GM23248 (cell line): ENCODE measurements around the gene ELP5. TPM values are rescaled to one million over a fixed set of nuclear protein-coding genes. Genes with fewer than 3 reads are reported as not detected.

ENCODE experiments used
- DNase-seq: peaks from one replicate; pipeline ENCODE4 v3.0.0-alpha.2; 2015
- H2AFZ ChIP-seq: fragments of 200-600 bp; sonication (generic); 2 replicates; pipeline ENCODE4 v1.6.1; 2016; ENCODE audit warnings: antibody characterized with exemption
- H3F3A ChIP-seq: fragments of 200-600 bp; sonication (generic); 2 replicates; pipeline ENCODE4 v1.6.1; 2016; ENCODE audit warnings: mild to moderate bottlenecking, antibody characterized with exemption, mixed run types; ENCODE audit not compliant: insufficient read depth
- H3K27ac ChIP-seq: fragments of 200-600 bp; sonication (generic); 2 replicates; pipeline ENCODE4 v1.5.1; 2016; ENCODE audit warnings: mild to moderate bottlenecking
- H3K27me3 ChIP-seq: fragments of 200-600 bp; sonication (generic); replicated peaks from 2 replicates; pipeline ENCODE4 v1.6.1; 2016; ENCODE audit warnings: mild to moderate bottlenecking; ENCODE audit not compliant: insufficient read depth
- H3K36me3 ChIP-seq: fragments of 200-600 bp; sonication (generic); 2 replicates; pipeline ENCODE4 v1.6.1; 2016; ENCODE audit warnings: low read depth, mild to moderate bottlenecking
- H3K4me1 ChIP-seq: fragments of 200-600 bp; sonication (generic); 2 replicates; pipeline ENCODE4 v1.6.1; 2016; ENCODE audit warnings: mild to moderate bottlenecking; ENCODE audit not compliant: insufficient read depth
- H3K4me2 ChIP-seq: fragments of 200-600 bp; sonication (generic); one replicate; pipeline ENCODE4 v1.6.1; 2016; ENCODE audit warnings: mild to moderate bottlenecking; ENCODE audit not compliant: unreplicated experiment
- H3K4me3 ChIP-seq: fragments of 200-600 bp; sonication (generic); 2 replicates; pipeline ENCODE4 v1.5.1; 2016; ENCODE audit warnings: mild to moderate bottlenecking
- H3K79me2 ChIP-seq: fragments of 200-600 bp; sonication (generic); 2 replicates; pipeline ENCODE4 v1.6.1; 2016; ENCODE audit warnings: mild to moderate bottlenecking; ENCODE audit not compliant: insufficient read depth
- H3K9ac ChIP-seq: fragments of 200-600 bp; sonication (generic); 2 replicates; pipeline ENCODE4 v1.6.1; 2016; ENCODE audit warnings: mild to moderate bottlenecking
- H3K9me2 ChIP-seq: fragments of 200-600 bp; sonication (generic); 2 replicates; pipeline ENCODE4 v1.6.1; 2016; ENCODE audit warnings: mixed run types, mild to moderate bottlenecking, moderate library complexity; ENCODE audit not compliant: insufficient read depth
- H3K9me3 ChIP-seq: fragments of 200-600 bp; sonication (generic); one replicate; pipeline ENCODE4 v1.6.1; 2017; ENCODE audit warnings: low read depth
- H4K20me1 ChIP-seq: fragments of 200-600 bp; sonication (generic); 2 replicates; pipeline ENCODE4 v1.6.0; 2016; ENCODE audit not compliant: insufficient read depth
- EZH2 ChIP-seq: fragments of 200-600 bp; sonication (generic); IDR thresholded peaks from 2 replicates; pipeline ENCODE4 v1.6.1; 2018; ENCODE audit warnings: antibody characterized with exemption, mild to moderate bottlenecking; ENCODE audit not compliant: insufficient read depth, poor library complexity, severe bottlenecking
- EZH2phosphoT487 ChIP-seq: fragments of 200-600 bp; sonication (generic); IDR thresholded peaks from 2 replicates; pipeline ENCODE4 v1.6.1; 2018; ENCODE audit warnings: antibody characterized with exemption, moderate library complexity, mild to moderate bottlenecking, low read depth; ENCODE audit not compliant: insufficient read depth
- WGBS, 2 experiments: methylation state at CpG; one replicate each; pipeline ENCODE4 v1.1.6; 2015 to 2017; ENCODE audit warnings: low lambda C conversion rate in 2 of 2, low coverage in 1 of 2; ENCODE audit errors: missing lambda C conversion rate in 2 of 2; 5-methylcytosine and 5-hydroxymethylcytosine counted together
- in situ Hi-C: fragments of 300-500 bp; cut with MboI; formaldehyde crosslinking; loops from 2 replicates; pipeline ENCODE4 v1.15.0; 2020
- polyA plus RNA-seq: library from polyadenylated mRNA; unstranded; fragments of >200 nt; fragmentation: Nextera tagmentation; extraction: Ambion mirVana; gene quantifications from 2 replicates; pipeline ENCODE4 v1.2.1, GENCODE V29; 2016
- total RNA-seq: library from RNA; depleted of rRNA; stranded (reverse); fragments of >200 nt; shearing (Covaris generic); gene quantifications from 2 replicates; pipeline ENCODE4 v1.2.3, GENCODE V29; 2014

Gene ELP5
- total and polyA plus RNA-seq, 2 experiments from 2014 or later, result 32.9 to 34.8 TPM

- Histone ChIP-seq H3K27ac (no peak overlapping the region), H3K9ac (no peak overlapping the region), H3K4me1 (peaks cover 26% of the 10 kb centered on the region), H3K4me2 (no peak overlapping the region), H3K27me3 (no peaks in the 10 kb centered on the region), H3K4me3 (no peak overlapping the region), H3K9me3 (no peaks in the 10 kb centered on the region), H2AFZ (no peak overlapping the region), H3F3A (peaks cover 15% of the 10 kb centered on the region), H3K36me3 (no peaks in the 10 kb centered on the region), H4K20me1 (no peaks in the 10 kb centered on the region; the same call in 1 of the 2 replicates), H3K9me2 (no peaks in the 10 kb centered on the region), H3K79me2 (peaks cover 85% of the 10 kb centered on the region)
- TF ChIP-seq EZH2, result no peak
- no peak for TF ChIP-seq EZH2phosphoT487
- in situ Hi-C loops, result no loop called here
- 46 to 64% methylated on average over 17 to 37 of the region's 37 CpGs for WGBS, 2 experiments
- DNase-seq, result no peak
These were observed 40.3 kb upstream of the ELP5 start for GRCh38 chr17:7211491-7212273.

GRCh38 chr17:7213895-7214299 lies 38.1 kb upstream of the ELP5 start:
- in situ Hi-C loops, result no loop called here
- peaks cover 27% of the 10 kb centered on the region for H3K4me1 ChIP-seq
- no peaks in the 10 kb centered on the region for H3K9me2 ChIP-seq
- WGBS, 2 experiments, result 6 to 7% methylated on average over 15 of the region's 15 CpGs
- peak overlapping the region; percentile 76 for H3K4me3 ChIP-seq
- H3K36me3 ChIP-seq, result no peaks in the 10 kb centered on the region
- no peaks in the 10 kb centered on the region for H3K9me3 ChIP-seq
- peak overlapping the region; percentile 80 for H3K4me2 ChIP-seq
- peak; percentile 86 for DNase-seq
- H3K27ac ChIP-seq, result peak overlapping the region; percentile 85
- no peaks in the 10 kb centered on the region for H4K20me1 ChIP-seq
- H3K27me3 ChIP-seq, result no peaks in the 10 kb centered on the region
- peaks cover 72% of the 10 kb centered on the region for H3K79me2 ChIP-seq
- H2AFZ ChIP-seq, result no peak overlapping the region
- TF ChIP-seq EZH2phosphoT487 (no peak), EZH2 (no peak)
- peak overlapping the region; percentile 77 for H3K9ac ChIP-seq
- peaks cover 15% of the 10 kb centered on the region for H3F3A ChIP-seq

GRCh38 chr17:7214300-7215135 lies 37.5 kb upstream of the ELP5 start:
- H3K4me2 ChIP-seq, result peak overlapping the region; percentile 80
- H3K79me2 ChIP-seq, result peaks cover 66% of the 10 kb centered on the region
- H3K4me3 ChIP-seq, result peak overlapping the region; percentile 76
- no peaks in the 10 kb centered on the region for H4K20me1 ChIP-seq
- 0 to 1% methylated on average over 37 to 45 of the region's 45 CpGs for WGBS, 2 experiments
- DNase-seq, result peak; percentile 98
- TF ChIP-seq EZH2 (no peak), EZH2phosphoT487 (no peak)
- H3K27ac ChIP-seq, result peak overlapping the region; percentile 85
- in situ Hi-C loops, result no loop called here
- no peaks in the 10 kb centered on the region for H3K36me3 ChIP-seq
- peaks cover 15% of the 10 kb centered on the region for H3F3A ChIP-seq
- peak overlapping the region; percentile 77 for H3K9ac ChIP-seq
- no peaks in the 10 kb centered on the region for H3K9me3 ChIP-seq
- peak overlapping the region; percentile 9; the same call in 1 of the 2 replicates for H2AFZ ChIP-seq
- peaks cover 34% of the 10 kb centered on the region for H3K4me1 ChIP-seq
- no peaks in the 10 kb centered on the region for H3K27me3 ChIP-seq
- no peaks in the 10 kb centered on the region for H3K9me2 ChIP-seq

GRCh38 chr17:7215136-7215638 lies 36.8 kb upstream of the ELP5 start:
- no peak overlapping the region for H2AFZ ChIP-seq
- no peaks in the 10 kb centered on the region for H4K20me1 ChIP-seq
- in situ Hi-C loops, result no loop called here
- H3K79me2 ChIP-seq, result peaks cover 62% of the 10 kb centered on the region
- H3K4me3 ChIP-seq, result peak overlapping the region; percentile 76
- H3K27me3 ChIP-seq, result no peaks in the 10 kb centered on the region
- peak overlapping the region; percentile 74 for H3K4me2 ChIP-seq
- H3K9ac ChIP-seq, result peak overlapping the region; percentile 47
- WGBS, 2 experiments, result 7 to 8% methylated on average over 8 to 9 of the region's 9 CpGs
- TF ChIP-seq EZH2, result no peak
- no peak for TF ChIP-seq EZH2phosphoT487
- H3K27ac ChIP-seq, result peak overlapping the region; percentile 85
- peaks cover 15% of the 10 kb centered on the region for H3F3A ChIP-seq
- no peaks in the 10 kb centered on the region for H3K36me3 ChIP-seq
- H3K9me3 ChIP-seq, result no peaks in the 10 kb centered on the region
- H3K9me2 ChIP-seq, result no peaks in the 10 kb centered on the region
- peaks cover 34% of the 10 kb centered on the region for H3K4me1 ChIP-seq
- DNase-seq, result no peak
